ENCODE results near the gene COL5A1.

The COL5A1 gene

GRCh38 chr9:134607971-134608370 is 33.6 kb upstream of the COL5A1 start:
- DNase-seq = peak; percentile 81

- no peak for DNase-seq
These were observed 30.6 kb upstream of the COL5A1 start for GRCh38 chr9:134611046-134611445.

- no peak for DNase-seq
These were observed 29.3 kb upstream of the COL5A1 start for GRCh38 chr9:134612309-134612708.

- no peak for DNase-seq
These were observed 28.9 kb upstream of the COL5A1 start for GRCh38 chr9:134612715-134613114.

- no peak for DNase-seq
These were observed 27.3 kb upstream of the COL5A1 start for GRCh38 chr9:134614256-134614655.

- DNase-seq = peak; percentile 16
These were observed 25.3 kb upstream of the COL5A1 start for GRCh38 chr9:134616341-134616740.

GRCh38 chr9:134617246-134617645 is 24.4 kb upstream of the COL5A1 start:
- no peak for DNase-seq

- DNase-seq = no peak
These were observed 23.8 kb upstream of the COL5A1 start for GRCh38 chr9:134617836-134618162.

- DNase-seq = peak; percentile 21
These were observed 23.3 kb upstream of the COL5A1 start for GRCh38 chr9:134618163-134618832.

GRCh38 chr9:134618833-134619447 is 22.7 kb upstream of the COL5A1 start:
- no peak for DNase-seq

GRCh38 chr9:134619448-134619982 is 22.1 kb upstream of the COL5A1 start:
- DNase-seq = no peak

GRCh38 chr9:134619983-134620661 is 21.5 kb upstream of the COL5A1 start:
- DNase-seq = no peak

GRCh38 chr9:134620751-134621557 is 20.6 kb upstream of the COL5A1 start:
- no peak for DNase-seq

GRCh38 chr9:134621558-134622110 is 20.0 kb upstream of the COL5A1 start:
- DNase-seq = no peak

- DNase-seq = no peak
These were observed 18.7 kb upstream of the COL5A1 start for GRCh38 chr9:134622896-134623257.

GRCh38 chr9:134623258-134624066 is 18.1 kb upstream of the COL5A1 start:
- peak; percentile 17 for DNase-seq

- DNase-seq = no peak
These were observed 17.4 kb upstream of the COL5A1 start for GRCh38 chr9:134624137-134624591.

GRCh38 chr9:134624621-134625181 is 16.9 kb upstream of the COL5A1 start:
- peak; percentile 94 for DNase-seq

GRCh38 chr9:134625361-134626068 is 16.1 kb upstream of the COL5A1 start:
- peak; percentile 51 for DNase-seq

GRCh38 chr9:134626069-134626423 is 15.6 kb upstream of the COL5A1 start:
- DNase-seq = no peak
